Measurements from ENCODE around the gene RAB9B. TPM values are rescaled to one million over a fixed set of nuclear protein-coding genes. Genes with fewer than 3 reads are reported as not detected.

RAB9B gene
- total RNA-seq, 1 donor from 2014 or later, result 0.33 TPM

DNA sequence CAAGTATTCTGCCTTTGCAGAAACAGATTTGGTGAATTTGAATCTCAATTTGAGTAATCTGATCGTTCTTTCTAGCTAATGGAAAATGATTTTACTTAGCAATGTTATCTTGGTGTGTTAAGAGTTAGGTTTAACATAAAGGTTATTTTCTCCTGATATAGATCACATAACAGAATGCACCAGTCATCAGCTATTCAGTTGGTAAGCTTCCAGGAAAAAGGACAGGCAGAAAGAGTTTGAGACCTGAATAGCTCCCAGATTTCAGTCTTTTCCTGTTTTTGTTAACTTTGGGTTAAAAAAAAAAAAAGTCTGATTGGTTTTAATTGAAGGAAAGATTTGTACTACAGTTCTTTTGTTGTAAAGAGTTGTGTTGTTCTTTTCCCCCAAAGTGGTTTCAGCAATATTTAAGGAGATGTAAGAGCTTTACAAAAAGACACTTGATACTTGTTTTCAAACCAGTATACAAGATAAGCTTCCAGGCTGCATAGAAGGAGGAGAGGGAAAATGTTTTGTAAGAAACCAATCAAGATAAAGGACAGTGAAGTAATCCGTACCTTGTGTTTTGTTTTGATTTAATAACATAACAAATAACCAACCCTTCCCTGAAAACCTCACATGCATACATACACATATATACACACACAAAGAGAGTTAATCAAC lies 40.1 kb downstream of the RAB9B start:
- Histone ChIP-seq H3K4me3 (ENCODE audit: low read depth, low read length) (no peak overlapping the region), H3K36me3 (ENCODE audit: control insufficient read depth, insufficient read depth, low read length) (no peaks in the 10 kb centered on the region), H3K27me3 (ENCODE audit: control insufficient read depth, insufficient read depth, low read length) (peaks cover 4% of the 10 kb centered on the region)
- no peak for DNase-seq (ENCODE audit: low read depth)
- TF ChIP-seq, protein P1, sequence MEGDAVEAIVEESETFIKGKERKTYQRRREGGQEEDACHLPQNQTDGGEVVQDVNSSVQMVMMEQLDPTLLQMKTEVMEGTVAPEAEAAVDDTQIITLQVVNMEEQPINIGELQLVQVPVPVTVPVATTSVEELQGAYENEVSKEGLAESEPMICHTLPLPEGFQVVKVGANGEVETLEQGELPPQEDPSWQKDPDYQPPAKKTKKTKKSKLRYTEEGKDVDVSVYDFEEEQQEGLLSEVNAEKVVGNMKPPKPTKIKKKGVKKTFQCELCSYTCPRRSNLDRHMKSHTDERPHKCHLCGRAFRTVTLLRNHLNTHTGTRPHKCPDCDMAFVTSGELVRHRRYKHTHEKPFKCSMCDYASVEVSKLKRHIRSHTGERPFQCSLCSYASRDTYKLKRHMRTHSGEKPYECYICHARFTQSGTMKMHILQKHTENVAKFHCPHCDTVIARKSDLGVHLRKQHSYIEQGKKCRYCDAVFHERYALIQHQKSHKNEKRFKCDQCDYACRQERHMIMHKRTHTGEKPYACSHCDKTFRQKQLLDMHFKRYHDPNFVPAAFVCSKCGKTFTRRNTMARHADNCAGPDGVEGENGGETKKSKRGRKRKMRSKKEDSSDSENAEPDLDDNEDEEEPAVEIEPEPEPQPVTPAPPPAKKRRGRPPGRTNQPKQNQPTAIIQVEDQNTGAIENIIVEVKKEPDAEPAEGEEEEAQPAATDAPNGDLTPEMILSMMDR (IDR thresholded peaks at IDR 0.05; ENCODE audit: insufficient read depth, low read length, poor library complexity, severe bottlenecking), result no peak

DNA sequence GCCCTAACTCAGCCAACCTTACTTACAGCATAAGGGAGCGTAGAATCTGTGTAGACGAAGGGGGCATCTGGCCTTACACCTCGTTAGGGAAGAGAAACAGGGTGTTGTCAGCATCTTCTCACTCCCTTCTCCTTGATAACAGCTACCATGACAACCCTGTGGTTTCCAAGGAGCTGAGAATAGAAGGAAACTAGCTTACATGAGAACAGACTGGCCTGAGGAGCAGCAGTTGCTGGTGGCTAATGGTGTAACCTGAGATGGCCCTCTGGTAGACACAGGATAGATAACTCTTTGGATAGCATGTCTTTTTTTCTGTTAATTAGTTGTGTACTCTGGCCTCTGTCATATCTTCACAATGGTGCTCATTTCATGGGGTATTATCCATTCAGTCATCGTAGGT lies 40.8 kb downstream of the RAB9B start:
- H3K4me3 ChIP-seq (ENCODE audit: low read depth, low read length), result no peak overlapping the region
- no peak for DNase-seq (ENCODE audit: low read depth)
- peaks cover 4% of the 10 kb centered on the region for H3K27me3 ChIP-seq (ENCODE audit: control insufficient read depth, insufficient read depth, low read length)
- TF ChIP-seq, protein P1 (IDR thresholded peaks at IDR 0.05; ENCODE audit: insufficient read depth, low read length, poor library complexity, severe bottlenecking), result no peak
- H3K36me3 ChIP-seq (ENCODE audit: control insufficient read depth, insufficient read depth, low read length), result no peaks in the 10 kb centered on the region

DNA sequence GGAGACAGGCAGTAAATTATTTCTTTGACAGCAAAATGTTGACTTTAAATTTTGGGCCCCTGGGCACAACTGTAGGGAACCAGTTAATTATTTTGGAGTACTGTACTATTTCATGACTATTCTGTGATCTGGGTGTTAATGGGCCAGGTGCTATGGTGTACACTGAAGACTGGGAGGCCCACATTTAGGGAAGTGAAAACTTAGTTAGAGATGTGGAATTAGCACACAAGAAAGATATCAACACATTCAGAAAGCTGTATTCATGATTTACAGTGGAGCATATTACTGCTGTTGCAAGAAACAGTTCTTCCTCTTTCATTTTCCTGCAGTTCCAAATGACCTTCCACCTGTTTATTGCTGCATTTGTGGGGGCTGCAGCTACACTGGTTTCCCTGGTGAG lies 43.1 kb downstream of the RAB9B start:
- Histone ChIP-seq H3K36me3 (ENCODE audit: control insufficient read depth, insufficient read depth, low read length) (no peaks in the 10 kb centered on the region), H3K27me3 (ENCODE audit: control insufficient read depth, insufficient read depth, low read length) (peaks cover 2% of the 10 kb centered on the region), H3K4me3 (ENCODE audit: low read depth, low read length) (no peak overlapping the region)
- DNase-seq (ENCODE audit: low read depth), result no peak
- TF ChIP-seq, protein P1 (IDR thresholded peaks at IDR 0.05; ENCODE audit: insufficient read depth, low read length, poor library complexity, severe bottlenecking), result no peak

GRCh38 chrX:103783971-103784370 lies 48.1 kb downstream of the RAB9B start:
- Histone ChIP-seq H3K27me3 (ENCODE audit: control insufficient read depth, insufficient read depth, low read length) (peaks cover 7% of the 10 kb centered on the region), H3K4me3 (ENCODE audit: low read depth, low read length) (no peak overlapping the region)
- TF ChIP-seq, protein P1 (IDR thresholded peaks at IDR 0.05; ENCODE audit: insufficient read depth, low read length, poor library complexity, severe bottlenecking), result no peak

DNA sequence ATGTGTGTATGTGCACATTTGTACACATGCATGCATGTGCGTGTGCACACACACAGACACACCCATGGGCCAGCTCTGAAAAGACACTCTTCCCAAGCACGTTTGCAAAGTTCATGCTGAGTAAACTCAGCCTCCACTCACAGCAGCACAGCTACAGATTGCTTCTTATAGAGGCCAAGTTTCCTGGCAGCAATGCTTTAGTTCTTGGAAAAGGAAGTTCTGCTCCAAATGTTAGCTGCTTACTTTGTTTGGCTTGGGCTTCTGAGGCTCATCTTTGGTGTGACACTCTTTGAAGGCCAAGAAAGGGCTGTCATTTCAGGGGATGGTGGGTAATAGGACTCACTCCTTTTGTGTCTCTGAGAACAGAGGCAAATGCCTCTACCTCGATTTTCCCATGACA lies 48.9 kb downstream of the RAB9B start:
- Histone ChIP-seq H3K4me3 (ENCODE audit: low read depth, low read length) (no peak overlapping the region), H3K36me3 (ENCODE audit: control insufficient read depth, insufficient read depth, low read length) (no peaks in the 10 kb centered on the region), H3K27me3 (ENCODE audit: control insufficient read depth, insufficient read depth, low read length) (peaks cover 7% of the 10 kb centered on the region)
- TF ChIP-seq, protein P1 (IDR thresholded peaks at IDR 0.05; ENCODE audit: insufficient read depth, low read length, poor library complexity, severe bottlenecking), result no peak
- no peak for DNase-seq (ENCODE audit: low read depth)

More at GRCh38 chrX:103783971-103784370, 48.1 kb downstream of the RAB9B start:
- no peak for DNase-seq (ENCODE audit: low read depth)
- H3K36me3 ChIP-seq (ENCODE audit: control insufficient read depth, insufficient read depth, low read length), result no peaks in the 10 kb centered on the region

DNA sequence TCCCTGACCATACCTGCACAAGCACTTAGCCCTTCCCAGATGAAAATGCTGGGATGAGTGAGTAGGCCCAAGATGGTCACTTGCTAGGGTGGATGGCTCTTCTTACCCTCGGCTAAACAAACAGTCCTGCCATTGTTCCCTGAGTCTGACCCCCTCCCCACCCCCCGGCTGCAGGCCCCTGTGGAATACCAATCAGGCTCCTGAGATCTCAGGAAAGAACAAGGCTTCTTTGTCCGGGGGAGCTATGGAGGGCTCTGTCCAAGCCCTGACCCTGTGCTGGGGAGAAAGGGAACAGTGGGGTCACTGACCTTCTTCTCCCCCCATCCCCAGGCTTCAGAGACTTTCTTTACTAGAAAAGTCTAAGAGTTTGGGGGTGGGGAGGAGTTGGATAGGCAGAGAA lies 49.4 kb downstream of the RAB9B start:
- peaks cover 8% of the 10 kb centered on the region for H3K27me3 ChIP-seq (ENCODE audit: control insufficient read depth, insufficient read depth, low read length)
- H3K4me3 ChIP-seq (ENCODE audit: low read depth, low read length), result no peak overlapping the region
- no peaks in the 10 kb centered on the region for H3K36me3 ChIP-seq (ENCODE audit: control insufficient read depth, insufficient read depth, low read length)
- TF ChIP-seq, protein P1 (IDR thresholded peaks at IDR 0.05; ENCODE audit: insufficient read depth, low read length, poor library complexity, severe bottlenecking), result no peak
- no peak for DNase-seq (ENCODE audit: low read depth)

All from kidney epithelial cell (primary cell).